Astrocyte of the spinal cord (primary cell): ENCODE measurements around the gene RELL1.
A peak's percentile ranks its signal among the peaks of the same experiment; 100 is the strongest.

Source experiments
- DNase-seq: peaks from one replicate; pipeline ENCODE4 v3.0.0; 2011; ENCODE audit warnings: low read depth, low spot score
- H3K4me3 ChIP-seq: 2 replicates; pipeline ENCODE4 v1.5.1; 2011; ENCODE audit warnings: low read depth, mild to moderate bottlenecking, low read length, moderate library complexity
- in situ Hi-C: cut with HindIII; loops from 2 replicates; pipeline ENCODE4 v1.10.0; 2017; ENCODE audit warnings: low sequenced_read_pairs
- TF ChIP-seq, protein P1 (sequence below): IDR thresholded peaks from 2 replicates; pipeline ENCODE4 v1.5.1; 2012; ENCODE audit warnings: low read depth, mild to moderate bottlenecking, low read length, inconsistent platforms

Gene RELL1

GRCh38 chr4:37728064-37728463 lies 41.9 kb upstream of the RELL1 start:
- DNase-seq = no peak
- in situ Hi-C loops = no loop called here
- H3K4me3 ChIP-seq = no peak overlapping the region
- TF ChIP-seq, protein P1, sequence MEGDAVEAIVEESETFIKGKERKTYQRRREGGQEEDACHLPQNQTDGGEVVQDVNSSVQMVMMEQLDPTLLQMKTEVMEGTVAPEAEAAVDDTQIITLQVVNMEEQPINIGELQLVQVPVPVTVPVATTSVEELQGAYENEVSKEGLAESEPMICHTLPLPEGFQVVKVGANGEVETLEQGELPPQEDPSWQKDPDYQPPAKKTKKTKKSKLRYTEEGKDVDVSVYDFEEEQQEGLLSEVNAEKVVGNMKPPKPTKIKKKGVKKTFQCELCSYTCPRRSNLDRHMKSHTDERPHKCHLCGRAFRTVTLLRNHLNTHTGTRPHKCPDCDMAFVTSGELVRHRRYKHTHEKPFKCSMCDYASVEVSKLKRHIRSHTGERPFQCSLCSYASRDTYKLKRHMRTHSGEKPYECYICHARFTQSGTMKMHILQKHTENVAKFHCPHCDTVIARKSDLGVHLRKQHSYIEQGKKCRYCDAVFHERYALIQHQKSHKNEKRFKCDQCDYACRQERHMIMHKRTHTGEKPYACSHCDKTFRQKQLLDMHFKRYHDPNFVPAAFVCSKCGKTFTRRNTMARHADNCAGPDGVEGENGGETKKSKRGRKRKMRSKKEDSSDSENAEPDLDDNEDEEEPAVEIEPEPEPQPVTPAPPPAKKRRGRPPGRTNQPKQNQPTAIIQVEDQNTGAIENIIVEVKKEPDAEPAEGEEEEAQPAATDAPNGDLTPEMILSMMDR = no peak

DNA sequence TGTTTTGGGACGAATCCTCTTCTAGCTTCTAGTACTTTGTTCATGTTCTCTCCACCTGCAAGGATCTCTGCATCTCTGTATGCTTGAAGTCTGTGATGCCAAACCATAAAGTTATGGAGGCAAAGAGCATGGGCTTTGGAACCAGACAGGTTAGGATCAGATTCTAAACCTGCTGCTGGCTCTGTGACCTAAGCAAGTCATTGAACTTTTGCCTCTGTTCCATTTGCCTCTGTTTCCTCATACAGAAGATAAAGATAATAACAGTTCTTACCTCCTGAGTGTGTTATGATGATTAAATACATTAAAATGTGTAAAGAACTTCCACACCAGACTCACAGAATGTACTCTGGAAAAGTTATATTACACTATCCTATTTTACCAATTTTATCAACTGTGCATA lies 41.5 kb upstream of the RELL1 start:
- no peak overlapping the region for H3K4me3 ChIP-seq
- DNase-seq = no peak
- TF ChIP-seq, protein P1 = no peak
- in situ Hi-C loops = no loop called here

DNA sequence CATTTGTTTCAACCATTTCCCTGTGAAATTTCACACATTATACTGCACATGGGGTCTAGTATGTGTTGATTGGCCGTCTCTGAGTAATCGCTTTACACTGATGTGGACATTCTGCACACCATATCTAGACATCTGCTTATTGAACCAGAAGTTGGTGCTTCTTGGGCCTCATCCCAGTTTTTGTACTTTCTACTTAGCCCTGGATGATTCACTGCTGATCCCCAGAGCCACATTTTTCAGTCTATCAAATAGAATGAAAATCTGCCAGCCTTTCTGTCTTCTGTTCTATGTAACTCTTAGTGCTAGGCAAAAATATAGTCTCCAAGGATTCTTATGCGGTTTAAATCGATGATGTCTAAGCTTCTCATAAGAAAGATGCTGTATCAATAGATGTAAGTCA lies 40.5 kb upstream of the RELL1 start:
- TF ChIP-seq, protein P1 = no peak
- H3K4me3 ChIP-seq = no peak overlapping the region
- DNase-seq = peak; percentile 67
- in situ Hi-C loops = no loop called here

DNA sequence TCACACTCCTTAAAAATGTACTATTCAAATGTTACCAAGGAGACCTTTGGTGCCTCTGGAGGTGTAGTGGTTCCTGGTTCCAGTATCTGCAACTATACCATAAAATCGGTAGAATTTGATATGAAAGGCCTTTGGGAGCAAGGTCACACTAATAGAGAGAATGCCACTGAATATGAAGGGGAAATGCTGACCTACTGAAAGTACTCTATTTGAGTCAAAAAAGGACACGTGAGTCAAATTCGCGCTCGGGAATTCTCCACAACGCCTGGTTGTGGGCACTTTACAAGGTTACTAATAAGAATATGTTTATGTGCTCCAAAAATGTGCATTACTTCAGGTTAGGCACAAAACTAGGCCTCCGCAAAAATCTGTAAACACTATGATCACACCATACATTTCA lies 39.5 kb upstream of the RELL1 start:
- H3K4me3 ChIP-seq = no peak overlapping the region
- DNase-seq = no peak
- TF ChIP-seq, protein P1 = no peak
- in situ Hi-C loops = no loop called here

DNA sequence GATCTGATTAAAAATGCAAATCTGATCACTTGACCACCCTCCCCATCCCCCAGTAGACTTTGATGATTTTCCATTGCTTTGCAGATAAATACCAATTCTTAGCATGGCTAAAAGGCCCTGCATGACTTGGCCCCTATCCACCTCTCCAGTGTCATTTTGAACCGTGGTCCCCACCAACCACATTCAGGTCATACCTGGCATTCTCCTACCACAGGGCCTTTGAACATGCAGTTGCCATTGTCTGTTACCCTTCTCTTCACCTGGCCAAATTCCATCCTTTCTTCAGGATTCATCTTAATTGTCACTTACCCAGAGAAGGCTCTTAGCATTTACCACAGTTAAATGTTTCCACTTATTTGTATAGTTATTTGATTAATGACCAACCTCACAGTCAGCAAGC lies 36.9 kb upstream of the RELL1 start:
- in situ Hi-C loops = no loop called here
- no peak for DNase-seq
- no peak overlapping the region for H3K4me3 ChIP-seq
- TF ChIP-seq, protein P1 = no peak

DNA sequence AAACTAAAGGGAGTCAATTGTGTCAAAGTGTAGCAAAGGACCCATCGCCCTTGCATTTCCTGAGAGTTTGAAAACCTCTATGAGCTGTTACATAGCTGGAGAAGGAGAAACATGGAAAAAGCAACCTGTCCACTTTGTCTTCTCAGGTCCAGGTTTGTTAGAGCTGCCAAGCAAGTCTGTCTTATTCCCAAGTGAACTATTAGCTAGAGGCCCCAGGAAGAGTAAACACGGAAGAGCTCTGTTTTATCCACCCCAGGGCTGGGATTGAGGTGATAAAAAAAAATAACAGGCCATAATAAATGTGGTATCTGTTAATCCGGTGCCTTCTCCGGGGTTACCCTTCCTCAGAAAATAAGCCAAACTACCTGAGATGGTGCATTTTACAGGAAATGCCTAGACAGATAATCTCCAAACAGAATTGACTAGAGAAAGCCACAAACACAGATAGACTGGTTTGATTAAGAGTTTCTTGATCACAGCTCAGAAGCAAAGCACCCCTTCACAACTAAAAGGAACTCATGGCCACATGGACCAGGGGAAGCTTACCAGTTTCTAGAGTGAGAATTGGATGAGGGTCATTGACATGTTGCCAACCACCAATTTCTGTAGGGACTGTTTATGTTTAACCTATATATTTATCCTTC lies 35.9 kb upstream of the RELL1 start:
- no peak overlapping the region for H3K4me3 ChIP-seq
- in situ Hi-C loops = no loop called here
- TF ChIP-seq, protein P1 = no peak
- no peak for DNase-seq
